ACC112 (cell line): Measurements from ENCODE around the gene HRC.
"Not testable (repeated sequence)": the region's sequence is repeated elsewhere in the genome, so short reads cannot be mapped to it uniquely, and the experiment has no call there.

Experiments
- H2AFZ ChIP-seq: fragments of 200-600 bp; sonication (generic); one replicate; pipeline ENCODE4 v1.6.0; 2017; ENCODE audit warnings: antibody characterized with exemption, low read length; ENCODE audit not compliant: unreplicated experiment
- H3K27ac ChIP-seq: fragments of 200-600 bp; sonication (generic); 2 replicates; pipeline ENCODE4 v1.5.1; 2014; ENCODE audit warnings: low read depth, mild to moderate bottlenecking, antibody characterized with exemption, low read length, moderate library complexity
- H3K27me3 ChIP-seq: fragments of 200-600 bp; sonication (generic); 2 replicates; pipeline ENCODE4 v1.6.1; 2014; ENCODE audit warnings: mild to moderate bottlenecking, antibody characterized with exemption, low read length, moderate library complexity, mixed read lengths; ENCODE audit not compliant: insufficient read depth
- H3K36me3 ChIP-seq: fragments of 200-600 bp; sonication (generic); 2 replicates; pipeline ENCODE4 v1.6.1; 2016; ENCODE audit warnings: mild to moderate bottlenecking, antibody characterized with exemption, low read length, moderate library complexity, mixed read lengths; ENCODE audit not compliant: insufficient read depth
- H3K4me1 ChIP-seq: fragments of 200-600 bp; sonication (generic); one replicate; pipeline ENCODE4 v1.6.1; 2016; ENCODE audit warnings: low read length, mixed read lengths; ENCODE audit not compliant: insufficient read depth, unreplicated experiment, control insufficient read depth
- H3K4me3 ChIP-seq: fragments of 200-600 bp; sonication (generic); 2 replicates; pipeline ENCODE4 v1.5.1; 2014; ENCODE audit warnings: mild to moderate bottlenecking, low read depth, low read length
- H3K79me2 ChIP-seq: fragments of 200-600 bp; sonication (generic); one replicate; pipeline ENCODE4 v1.6.0; 2016; ENCODE audit warnings: low read length; ENCODE audit not compliant: control insufficient read depth, unreplicated experiment, insufficient read depth

HRC gene

DNA sequence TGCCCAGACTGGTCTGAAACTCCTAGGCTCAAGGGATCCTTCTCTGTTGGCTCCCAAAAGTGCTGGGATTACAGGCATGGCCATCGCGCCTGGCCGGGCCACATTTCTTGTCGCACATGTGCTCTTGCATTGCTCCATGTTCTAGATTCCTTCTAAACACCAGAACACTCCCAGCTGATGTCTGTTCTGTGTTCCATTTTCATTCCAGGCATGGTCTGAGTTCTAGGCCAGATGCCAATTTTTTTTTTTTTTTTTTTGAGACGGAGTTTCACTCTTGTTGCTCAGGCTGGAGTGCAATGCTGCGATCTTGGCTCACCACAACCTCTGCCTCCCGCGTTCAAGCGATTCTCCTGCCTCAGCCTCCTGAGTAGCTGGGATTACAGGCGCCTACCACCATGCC is 33.4 kb downstream of the HRC start:
- not testable (repeated sequence) for H3K79me2 ChIP-seq, H3K4me1 ChIP-seq, H3K27me3 ChIP-seq, H3K36me3 ChIP-seq, H2AFZ ChIP-seq, H3K27ac ChIP-seq, H3K4me3 ChIP-seq

DNA sequence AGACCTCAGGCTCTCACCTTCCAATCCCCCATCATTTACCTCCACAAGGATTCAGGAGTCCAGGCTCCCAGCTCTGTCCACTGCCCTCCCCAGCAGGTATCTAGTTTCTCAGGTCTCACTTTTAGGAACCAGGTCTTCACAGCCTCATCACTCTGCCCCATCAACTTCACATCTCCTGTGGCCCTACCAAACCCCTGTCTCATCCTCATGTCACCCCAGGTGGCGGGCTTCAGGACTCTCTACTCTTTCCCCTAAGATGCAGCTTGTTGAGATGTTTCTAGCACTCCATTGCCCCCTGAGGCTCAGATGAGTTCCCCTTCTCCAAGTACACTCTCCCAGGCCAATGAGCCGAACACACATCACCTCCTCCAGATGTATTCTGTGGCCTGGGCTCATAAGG is 34.3 kb downstream of the HRC start:
- Histone ChIP-seq H3K79me2 (no peaks in the 10 kb centered on the region), H2AFZ (no peak overlapping the region), H3K4me3 (no peak overlapping the region), H3K36me3 (no peaks in the 10 kb centered on the region), H3K27ac (no peak overlapping the region), H3K4me1 (no peaks in the 10 kb centered on the region), H3K27me3 (peaks cover 8% of the 10 kb centered on the region)

DNA sequence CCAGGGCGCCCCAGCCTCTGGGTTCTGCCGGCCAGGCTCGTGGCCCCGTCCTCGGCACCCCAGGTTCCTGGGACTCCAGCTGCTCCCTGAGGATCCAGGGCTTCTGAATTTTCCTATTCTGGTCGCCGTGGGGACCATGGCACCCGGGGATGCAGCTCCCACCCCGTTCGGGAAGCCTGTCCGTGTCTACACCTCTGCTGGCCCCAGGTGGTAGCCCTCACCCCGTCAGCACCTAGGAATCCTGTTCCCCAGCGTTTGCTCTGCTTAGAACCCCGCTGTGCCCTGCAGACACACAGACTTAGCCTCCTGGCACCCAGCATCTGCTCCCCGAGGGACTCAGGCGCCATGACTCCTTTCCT is 34.9 kb downstream of the HRC start:
- no peak overlapping the region for H3K4me3 ChIP-seq
- no peaks in the 10 kb centered on the region for H3K36me3 ChIP-seq
- H3K27me3 ChIP-seq = peaks cover 8% of the 10 kb centered on the region
- no peaks in the 10 kb centered on the region for H3K79me2 ChIP-seq
- H3K27ac ChIP-seq = no peak overlapping the region
- H2AFZ ChIP-seq = no peak overlapping the region
- no peaks in the 10 kb centered on the region for H3K4me1 ChIP-seq

DNA sequence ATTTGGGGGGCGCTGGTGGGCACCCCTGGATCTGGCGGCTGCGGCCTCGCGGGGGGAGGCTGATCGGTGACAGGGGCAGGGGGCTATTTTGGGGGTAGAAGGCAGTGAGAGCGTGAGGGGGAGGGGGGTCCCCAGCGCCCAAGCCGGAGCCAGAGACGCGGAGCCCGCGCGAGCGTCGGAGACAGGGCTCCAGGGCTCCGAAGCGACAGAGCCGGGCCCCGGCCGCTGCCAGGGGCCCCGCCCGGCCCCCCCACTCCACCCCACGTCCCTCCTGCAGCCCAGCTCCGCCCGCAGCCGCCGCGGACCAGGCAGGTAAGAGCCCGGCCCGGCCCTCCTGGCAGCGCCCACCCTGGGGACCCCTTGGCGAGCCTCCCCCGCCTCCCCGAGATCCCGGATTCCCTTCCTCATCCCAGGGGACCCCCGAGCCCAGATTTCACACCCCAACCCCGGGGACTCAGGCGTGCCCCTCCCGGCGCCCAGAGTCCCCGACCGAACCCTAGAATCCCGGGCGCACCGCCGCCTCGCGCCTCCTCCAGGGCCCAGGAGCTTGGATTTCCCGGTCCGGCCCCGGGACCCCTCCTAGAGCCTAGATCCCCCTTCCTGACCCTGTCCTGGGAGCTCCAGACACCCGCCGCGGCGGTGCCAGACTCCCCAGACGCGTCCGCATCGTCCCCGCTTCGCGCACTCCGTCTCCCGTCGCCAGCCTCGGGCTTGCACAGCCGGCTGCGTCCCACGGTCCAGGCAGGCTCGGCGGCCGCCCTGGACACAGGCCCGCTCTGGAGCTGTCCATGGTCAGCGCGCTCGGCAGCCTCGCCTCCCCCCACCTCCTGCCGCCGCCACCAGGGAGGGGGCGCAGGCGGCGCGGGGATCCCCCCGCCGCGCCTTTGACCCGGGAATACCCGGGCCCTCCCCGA is 35.5 kb downstream of the HRC start, which contains the start of gene PPFIA3:
PPFIA3 (plus strand) TSS at position 134 of the 914 bp plus-strand sequence. CDS start 8,330 bp downstream, outside the sequence.
- Histone ChIP-seq H3K36me3 (no peaks in the 10 kb centered on the region), H3K4me3 (peak within 1 kb of the TSS; percentile 85), H2AFZ (peak within 1 kb of the TSS; percentile 75), H3K27me3 (peaks cover 8% of the 10 kb centered on the region), H3K79me2 (no peaks in the 10 kb centered on the region), H3K27ac (peak within 1 kb of the TSS; percentile 64; the same call in 1 of the 2 replicates), H3K4me1 (no peaks in the 10 kb centered on the region)

DNA sequence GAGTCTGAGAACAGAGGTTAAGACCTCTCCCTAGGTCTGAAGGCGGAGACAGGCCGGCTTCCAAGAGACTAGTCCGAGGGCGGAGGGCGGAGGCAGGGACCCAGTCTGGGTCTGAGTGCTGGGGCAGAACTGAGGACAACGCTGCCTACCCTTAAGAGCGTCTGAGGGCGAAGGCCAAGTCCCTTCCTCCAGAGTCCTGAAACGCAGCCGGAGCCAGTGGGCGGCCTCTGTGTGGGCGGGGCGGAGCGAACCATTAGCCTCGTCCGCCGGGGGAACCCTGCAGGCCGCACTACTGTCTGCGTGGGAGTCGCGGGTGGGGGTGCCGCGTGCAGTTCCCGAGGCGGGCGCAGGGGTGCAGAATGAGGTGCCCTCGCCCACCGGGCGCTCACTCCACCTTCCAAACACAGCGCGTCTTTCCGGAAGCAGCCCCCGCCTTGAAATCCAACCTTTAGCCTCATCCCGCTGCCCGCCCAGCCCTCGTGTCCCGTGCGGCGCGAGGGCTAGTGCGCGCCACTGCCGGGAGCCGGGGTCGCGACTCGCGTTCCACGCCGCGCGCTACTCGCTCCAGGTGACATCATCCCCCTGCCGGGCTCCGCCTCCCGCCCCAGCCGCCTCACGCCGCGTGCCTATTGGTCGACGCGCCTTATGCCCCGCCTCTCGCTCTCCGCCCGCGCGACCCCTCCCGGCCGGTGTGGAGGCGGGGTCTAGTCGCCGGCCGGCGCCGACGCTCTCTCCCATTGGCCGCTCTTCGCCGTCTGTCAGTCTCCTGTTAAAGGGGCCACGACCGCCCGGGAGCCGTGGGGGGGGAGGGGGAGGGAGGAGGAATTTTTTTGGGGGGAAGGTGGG is 36.4 kb downstream of the HRC start, which contains the start of gene C19orf73:
C19orf73 (minus strand) TSS at position 579 of the 846 bp plus-strand sequence; CDS start at position 458, 121 bp downstream.
- Histone ChIP-seq H3K27ac (peak within 1 kb of the TSS; percentile 64; the same call in 1 of the 2 replicates), H3K36me3 (no peaks in the 10 kb centered on the region), H3K27me3 (peaks cover 8% of the 10 kb centered on the region), H3K4me1 (no peaks in the 10 kb centered on the region), H2AFZ (peak within 1 kb of the TSS; percentile 75), H3K79me2 (no peaks in the 10 kb centered on the region), H3K4me3 (peak within 1 kb of the TSS; percentile 85)

DNA sequence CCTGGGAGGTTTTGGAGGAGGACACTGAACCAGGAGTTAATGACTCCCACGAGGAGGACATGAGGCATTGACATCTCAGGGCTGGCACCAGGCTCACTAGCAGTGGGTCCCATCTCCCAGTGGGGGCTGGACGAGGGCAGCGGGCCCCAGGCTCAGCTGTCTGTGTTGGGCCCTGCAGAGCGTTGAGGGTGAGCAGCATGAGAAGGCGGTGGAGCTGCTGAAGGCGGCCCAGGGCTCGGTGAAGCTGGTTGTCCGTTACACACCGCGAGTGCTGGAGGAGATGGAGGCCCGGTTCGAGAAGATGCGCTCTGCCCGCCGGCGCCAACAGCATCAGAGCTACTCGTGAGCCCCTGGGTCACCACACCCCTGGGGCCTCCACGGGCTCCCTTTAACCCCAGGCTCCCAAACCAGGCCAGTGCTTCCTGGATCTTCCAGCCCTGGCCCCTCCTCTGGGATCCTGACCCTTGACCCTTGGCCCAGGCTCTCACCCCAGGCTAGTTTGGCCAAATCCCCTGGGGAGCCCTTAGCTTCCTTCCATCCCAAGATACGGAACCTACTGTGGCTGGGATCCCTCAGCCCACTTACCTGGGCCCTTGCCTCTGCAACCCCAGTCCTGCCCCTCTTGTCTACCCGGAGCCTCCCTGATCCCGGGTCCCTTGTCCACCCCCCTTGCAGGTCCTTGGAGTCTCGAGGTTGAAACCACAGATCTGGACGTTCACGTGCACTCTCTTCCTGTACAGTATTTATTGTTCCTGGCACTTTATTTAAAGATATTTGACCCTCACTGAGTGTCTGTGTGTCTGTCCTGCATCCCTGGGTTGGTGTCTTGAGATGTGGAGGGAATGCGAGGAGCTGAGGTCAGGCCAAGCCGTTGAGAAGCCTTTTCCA is 37.3 kb downstream of the HRC start:
- peak overlapping the region; percentile 64; the same call in 1 of the 2 replicates for H3K27ac ChIP-seq

DNA sequence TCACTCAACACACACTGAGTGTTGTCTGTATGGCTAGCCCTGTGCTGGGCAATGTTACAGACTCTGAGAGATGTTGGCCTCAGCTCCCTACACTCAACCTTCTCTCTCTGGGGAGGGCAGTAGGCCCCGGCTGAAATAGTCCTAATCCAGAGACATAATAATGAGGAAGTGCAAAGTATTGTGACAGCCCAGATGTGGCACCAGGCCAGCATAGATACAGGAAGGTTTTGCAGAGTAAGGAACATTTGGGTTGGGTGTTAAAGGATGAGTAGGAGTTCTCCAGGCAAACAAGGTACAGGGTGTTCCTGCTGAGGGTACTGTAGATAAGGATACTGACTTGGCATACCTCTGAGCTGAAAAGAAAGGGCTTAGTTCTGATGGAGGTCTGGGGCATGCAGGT is 38.7 kb downstream of the HRC start:
- Histone ChIP-seq H3K79me2 (no peaks in the 10 kb centered on the region), H3K27ac (no peak overlapping the region), H2AFZ (no peak overlapping the region), H3K36me3 (no peaks in the 10 kb centered on the region), H3K4me3 (no peak overlapping the region), H3K27me3 (peaks cover 8% of the 10 kb centered on the region), H3K4me1 (no peaks in the 10 kb centered on the region)

More for the DNA sequence above, 37.3 kb downstream of the HRC start:
- no peaks in the 10 kb centered on the region for H3K36me3 ChIP-seq
- peaks cover 8% of the 10 kb centered on the region for H3K27me3 ChIP-seq
- no peaks in the 10 kb centered on the region for H3K79me2 ChIP-seq
- H2AFZ ChIP-seq = peak overlapping the region; percentile 34
- H3K4me3 ChIP-seq = peak overlapping the region; percentile 85
- no peaks in the 10 kb centered on the region for H3K4me1 ChIP-seq

DNA sequence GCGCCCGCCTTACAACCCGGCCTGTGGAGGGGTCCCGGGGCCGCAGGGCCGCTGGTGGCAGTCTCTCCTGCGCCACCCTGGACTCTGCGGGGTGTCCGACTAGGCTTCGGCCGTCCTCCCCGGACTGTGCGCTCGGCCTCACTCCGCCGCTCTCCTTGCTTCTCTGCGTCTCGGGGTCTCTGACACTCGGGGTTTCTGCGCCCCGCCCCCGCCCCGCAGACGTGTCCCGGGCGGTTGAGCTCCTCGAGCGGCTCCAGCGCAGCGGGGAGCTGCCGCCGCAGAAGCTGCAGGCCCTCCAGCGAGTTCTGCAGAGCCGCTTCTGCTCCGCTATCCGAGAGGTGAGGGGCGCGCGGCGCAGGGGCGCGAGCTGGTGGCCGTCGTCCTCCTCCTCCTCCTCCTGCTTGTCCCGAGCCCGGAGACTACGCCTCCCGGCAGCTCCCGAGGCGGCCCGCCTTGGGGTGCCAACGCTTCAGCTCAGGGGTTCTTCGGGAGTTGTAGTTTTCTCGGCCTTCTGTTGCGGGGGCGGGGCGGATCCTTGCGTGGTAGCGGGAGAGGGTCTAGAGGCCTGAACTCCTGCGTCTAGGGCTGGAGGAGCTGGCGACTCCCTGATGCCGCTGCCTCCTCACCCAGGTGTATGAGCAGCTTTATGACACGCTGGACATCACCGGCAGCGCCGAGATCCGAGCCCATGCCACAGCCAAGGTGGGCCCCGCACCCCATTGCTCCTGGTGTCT is 40.4 kb downstream of the HRC start:
- Histone ChIP-seq H3K27ac (no peak overlapping the region), H3K4me1 (peaks cover 8% of the 10 kb centered on the region), H3K79me2 (no peaks in the 10 kb centered on the region), H2AFZ (peak overlapping the region; percentile 38), H3K4me3 (peak overlapping the region; percentile 85), H3K36me3 (no peaks in the 10 kb centered on the region), H3K27me3 (no peaks in the 10 kb centered on the region)

DNA sequence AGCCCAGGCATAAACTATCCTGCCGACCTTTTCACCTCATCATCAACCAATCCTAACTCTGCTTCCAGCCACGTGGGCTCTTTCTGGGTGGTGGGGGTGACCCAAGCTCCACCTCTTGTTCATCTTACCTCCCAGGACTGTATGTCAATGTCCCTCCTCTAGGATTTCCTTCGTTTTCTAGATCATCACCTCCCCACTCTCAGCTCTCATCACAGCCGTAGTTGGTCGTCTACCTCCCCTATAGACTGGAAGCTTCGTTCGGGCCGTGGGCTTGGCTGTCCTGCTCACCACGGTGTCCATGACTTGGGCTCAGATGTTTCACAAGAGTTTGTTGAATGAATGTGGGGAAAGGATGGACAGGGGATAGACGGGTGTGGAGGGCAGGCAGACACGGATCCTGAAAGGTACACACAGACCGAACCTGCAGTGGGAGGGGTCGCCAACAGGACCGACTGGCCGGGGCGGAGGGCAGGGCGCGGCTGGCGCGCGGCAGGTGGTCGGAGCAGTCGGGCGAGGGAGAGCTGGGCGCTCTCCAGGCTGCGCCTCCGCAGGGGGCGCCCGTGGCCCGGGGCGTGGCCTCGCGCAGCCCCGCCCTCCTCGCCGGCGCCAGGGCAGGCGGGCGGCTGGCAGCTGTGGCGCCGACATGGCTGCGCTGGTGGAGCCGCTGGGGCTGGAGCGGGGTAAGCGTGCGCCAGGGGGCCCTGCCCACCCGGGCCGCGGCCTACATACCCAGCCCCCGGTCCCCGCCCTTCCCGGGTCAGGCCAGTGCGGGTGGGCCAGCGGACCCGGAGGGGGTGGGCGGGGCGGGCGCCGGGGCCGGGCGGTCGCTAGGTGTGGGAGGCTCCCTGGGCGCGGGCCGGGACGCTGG is 41.2 kb downstream of the HRC start, which contains the start of gene LIN7B:
LIN7B (plus strand) TSS at position 609 of the 868 bp plus-strand sequence; CDS start at position 644, 35 bp downstream.
- no peaks in the 10 kb centered on the region for H3K27me3 ChIP-seq
- peak within 1 kb of the TSS; percentile 38 for H2AFZ ChIP-seq
- H3K4me3 ChIP-seq = peak within 1 kb of the TSS; percentile 85
- peaks cover 8% of the 10 kb centered on the region for H3K4me1 ChIP-seq
- no peaks in the 10 kb centered on the region for H3K79me2 ChIP-seq
- H3K36me3 ChIP-seq = no peaks in the 10 kb centered on the region
- no peak within 1 kb of the TSS for H3K27ac ChIP-seq
